Activated naive CD4-positive, alpha-beta T cell treated with Interleukin-2 at 50 U/mL for 16 hours (primary cell): ENCODE measurements around the gene TOP2A.

ENCODE experiments used
- DNase-seq: peaks from one replicate; pipeline ENCODE4 v3.0.0-alpha.2; 2020

The TOP2A gene

GRCh38 chr17:40343219-40344119, 74.2 kb downstream of the TOP2A start:
- no peak for DNase-seq

- no peak for DNase-seq
Observed at GRCh38 chr17:40342504-40343218, 75.0 kb downstream of the TOP2A start.

- no peak for DNase-seq
Observed at GRCh38 chr17:40341808-40342503, 75.7 kb downstream of the TOP2A start.

- DNase-seq = peak; percentile 85
Observed at GRCh38 chr17:40340880-40341807, 76.6 kb downstream of the TOP2A start.

- DNase-seq = no peak
Observed at GRCh38 chr17:40340327-40340726, 77.4 kb downstream of the TOP2A start.

- DNase-seq = no peak
Observed at GRCh38 chr17:40338941-40339649, 78.6 kb downstream of the TOP2A start.
